ENCODE measurements around the gene TSPAN2. TPM values are rescaled to one million over a fixed set of nuclear protein-coding genes. Genes with fewer than 3 reads are reported as not detected.

TSPAN2 gene
- polyA plus RNA-seq, 1 donor from 2014 or later = 34.4 TPM

DNA sequence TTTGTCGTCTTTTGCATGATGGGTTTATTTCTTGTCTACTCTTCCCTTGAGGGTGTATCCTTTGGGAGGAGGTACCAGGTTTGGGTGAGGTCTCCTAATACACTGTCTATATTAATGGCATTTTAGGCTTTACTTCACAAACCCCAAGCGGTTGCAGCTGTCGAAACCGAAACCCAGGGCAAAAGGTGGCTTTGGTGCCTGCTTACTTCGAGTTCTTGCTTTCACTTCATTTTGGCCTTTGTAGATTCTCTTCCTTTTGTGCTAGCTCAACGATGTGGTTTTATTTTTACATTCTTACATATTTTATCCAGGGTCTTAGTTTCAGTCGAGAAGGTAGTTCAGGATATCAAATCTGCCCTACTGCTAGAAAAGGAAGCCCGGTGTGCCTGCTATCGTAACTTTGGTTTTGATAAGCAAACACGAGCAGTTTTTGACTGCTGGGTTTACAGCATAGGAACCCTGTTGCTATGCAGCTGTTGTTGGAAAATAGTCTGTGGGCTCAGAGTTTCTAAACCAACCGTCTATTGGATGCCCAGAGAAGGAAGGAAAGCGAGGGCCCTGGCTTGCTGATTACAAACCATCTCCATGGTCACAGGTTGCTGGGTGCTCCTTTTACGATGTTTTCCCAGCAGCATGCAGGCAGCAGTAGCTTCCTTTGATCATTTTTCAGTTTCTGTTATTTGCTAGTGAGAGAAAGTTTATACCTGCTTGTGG, 9.8 kb upstream of the TSPAN2 start:
- no peak overlapping the region for H3K9ac ChIP-seq (ENCODE audit: low read length)
- H3K9me2 ChIP-seq (ENCODE audit: insufficient read depth, low read length) = no peaks in the 10 kb centered on the region
- no peaks in the 10 kb centered on the region for H3K36me3 ChIP-seq (ENCODE audit: insufficient read depth, low read length)
- H3K4me3 ChIP-seq (ENCODE audit: low read length) = no peak overlapping the region
- H3K9me3 ChIP-seq (ENCODE audit: low read length) = no peaks in the 10 kb centered on the region
- no peak overlapping the region for H3K4me2 ChIP-seq (ENCODE audit: low read length)
- TF ChIP-seq SMC3 (conservative IDR thresholded peaks at IDR 0.05; ENCODE audit: poor library complexity) (no peak), EZH2 (IDR thresholded peaks at IDR 0.05; ENCODE audit: borderline replicate concordance, insufficient read depth, low read length, poor library complexity, severe bottlenecking) (no peak), EP300 (conservative IDR thresholded peaks at IDR 0.05; ENCODE audit: poor library complexity, severe bottlenecking) (no peak), MXI1 (conservative IDR thresholded peaks at IDR 0.05; ENCODE audit: poor library complexity, severe bottlenecking) (no peak), TAF1 (IDR thresholded peaks at IDR 0.05; ENCODE audit: low read depth) (no peak), RAD21 (conservative IDR thresholded peaks at IDR 0.05) (no peak), POLR2AphosphoS5 (IDR thresholded peaks at IDR 0.05) (no peak)
- TF ChIP-seq, protein P1, sequence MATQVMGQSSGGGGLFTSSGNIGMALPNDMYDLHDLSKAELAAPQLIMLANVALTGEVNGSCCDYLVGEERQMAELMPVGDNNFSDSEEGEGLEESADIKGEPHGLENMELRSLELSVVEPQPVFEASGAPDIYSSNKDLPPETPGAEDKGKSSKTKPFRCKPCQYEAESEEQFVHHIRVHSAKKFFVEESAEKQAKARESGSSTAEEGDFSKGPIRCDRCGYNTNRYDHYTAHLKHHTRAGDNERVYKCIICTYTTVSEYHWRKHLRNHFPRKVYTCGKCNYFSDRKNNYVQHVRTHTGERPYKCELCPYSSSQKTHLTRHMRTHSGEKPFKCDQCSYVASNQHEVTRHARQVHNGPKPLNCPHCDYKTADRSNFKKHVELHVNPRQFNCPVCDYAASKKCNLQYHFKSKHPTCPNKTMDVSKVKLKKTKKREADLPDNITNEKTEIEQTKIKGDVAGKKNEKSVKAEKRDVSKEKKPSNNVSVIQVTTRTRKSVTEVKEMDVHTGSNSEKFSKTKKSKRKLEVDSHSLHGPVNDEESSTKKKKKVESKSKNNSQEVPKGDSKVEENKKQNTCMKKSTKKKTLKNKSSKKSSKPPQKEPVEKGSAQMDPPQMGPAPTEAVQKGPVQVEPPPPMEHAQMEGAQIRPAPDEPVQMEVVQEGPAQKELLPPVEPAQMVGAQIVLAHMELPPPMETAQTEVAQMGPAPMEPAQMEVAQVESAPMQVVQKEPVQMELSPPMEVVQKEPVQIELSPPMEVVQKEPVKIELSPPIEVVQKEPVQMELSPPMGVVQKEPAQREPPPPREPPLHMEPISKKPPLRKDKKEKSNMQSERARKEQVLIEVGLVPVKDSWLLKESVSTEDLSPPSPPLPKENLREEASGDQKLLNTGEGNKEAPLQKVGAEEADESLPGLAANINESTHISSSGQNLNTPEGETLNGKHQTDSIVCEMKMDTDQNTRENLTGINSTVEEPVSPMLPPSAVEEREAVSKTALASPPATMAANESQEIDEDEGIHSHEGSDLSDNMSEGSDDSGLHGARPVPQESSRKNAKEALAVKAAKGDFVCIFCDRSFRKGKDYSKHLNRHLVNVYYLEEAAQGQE (IDR thresholded peaks at IDR 0.05; ENCODE audit: borderline replicate concordance) = no peak
- TF ChIP-seq, protein P2, sequence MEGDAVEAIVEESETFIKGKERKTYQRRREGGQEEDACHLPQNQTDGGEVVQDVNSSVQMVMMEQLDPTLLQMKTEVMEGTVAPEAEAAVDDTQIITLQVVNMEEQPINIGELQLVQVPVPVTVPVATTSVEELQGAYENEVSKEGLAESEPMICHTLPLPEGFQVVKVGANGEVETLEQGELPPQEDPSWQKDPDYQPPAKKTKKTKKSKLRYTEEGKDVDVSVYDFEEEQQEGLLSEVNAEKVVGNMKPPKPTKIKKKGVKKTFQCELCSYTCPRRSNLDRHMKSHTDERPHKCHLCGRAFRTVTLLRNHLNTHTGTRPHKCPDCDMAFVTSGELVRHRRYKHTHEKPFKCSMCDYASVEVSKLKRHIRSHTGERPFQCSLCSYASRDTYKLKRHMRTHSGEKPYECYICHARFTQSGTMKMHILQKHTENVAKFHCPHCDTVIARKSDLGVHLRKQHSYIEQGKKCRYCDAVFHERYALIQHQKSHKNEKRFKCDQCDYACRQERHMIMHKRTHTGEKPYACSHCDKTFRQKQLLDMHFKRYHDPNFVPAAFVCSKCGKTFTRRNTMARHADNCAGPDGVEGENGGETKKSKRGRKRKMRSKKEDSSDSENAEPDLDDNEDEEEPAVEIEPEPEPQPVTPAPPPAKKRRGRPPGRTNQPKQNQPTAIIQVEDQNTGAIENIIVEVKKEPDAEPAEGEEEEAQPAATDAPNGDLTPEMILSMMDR (IDR thresholded peaks at IDR 0.05; ENCODE audit: poor library complexity, severe bottlenecking) = no peak
- no peak overlapping the region for H3K27ac ChIP-seq (ENCODE audit: low read length)
- no peak overlapping the region for H2AFZ ChIP-seq (ENCODE audit: low read depth, low read length)
- H4K20me1 ChIP-seq (ENCODE audit: insufficient read depth) = no peaks in the 10 kb centered on the region
- no peaks in the 10 kb centered on the region for H3F3A ChIP-seq (ENCODE audit: insufficient read depth, low read length, poor library complexity, severe bottlenecking)
- H3K79me2 ChIP-seq (replicated peaks; ENCODE audit: insufficient read depth, low read length) = no peaks in the 10 kb centered on the region
- H3K27me3 ChIP-seq (ENCODE audit: insufficient read depth, low read depth, low read length) = no peaks in the 10 kb centered on the region

DNA sequence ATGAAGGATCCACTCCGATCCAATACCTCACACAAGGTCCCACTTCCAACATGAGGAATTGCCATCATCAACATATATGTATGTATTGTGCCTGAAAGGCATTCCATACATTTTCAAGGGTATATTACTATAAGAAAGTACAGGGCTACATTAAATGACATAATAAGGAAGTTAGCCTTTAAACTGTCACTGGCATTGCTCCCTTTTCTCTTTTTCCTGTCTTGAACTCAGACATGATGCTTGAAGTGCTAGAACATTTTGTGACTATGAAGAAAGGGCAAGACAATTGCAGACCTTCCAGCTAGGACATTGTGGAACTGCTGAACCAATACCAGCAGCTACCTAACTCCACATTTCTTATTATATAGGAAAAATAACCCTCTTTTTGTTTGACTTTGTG, 2.9 kb upstream of the TSPAN2 start:
- Histone ChIP-seq H3K4me3 (ENCODE audit: low read length) (no peak overlapping the region), H3K27me3 (ENCODE audit: insufficient read depth, low read depth, low read length) (peaks cover 3% of the 10 kb centered on the region), H3K9me2 (ENCODE audit: insufficient read depth, low read length) (no peaks in the 10 kb centered on the region), H4K20me1 (ENCODE audit: insufficient read depth) (no peaks in the 10 kb centered on the region), H2AFZ (ENCODE audit: low read depth, low read length) (no peak overlapping the region), H3K9me3 (ENCODE audit: low read length) (no peaks in the 10 kb centered on the region), H3K79me2 (replicated peaks; ENCODE audit: insufficient read depth, low read length) (no peaks in the 10 kb centered on the region), H3K9ac (ENCODE audit: low read length) (no peak overlapping the region), H3K36me3 (ENCODE audit: insufficient read depth, low read length) (no peaks in the 10 kb centered on the region), H3K27ac (ENCODE audit: low read length) (no peak overlapping the region), H3F3A (ENCODE audit: insufficient read depth, low read length, poor library complexity, severe bottlenecking) (no peaks in the 10 kb centered on the region), H3K4me2 (ENCODE audit: low read length) (no peak overlapping the region)
- TF ChIP-seq POLR2AphosphoS5 (IDR thresholded peaks at IDR 0.05) = no peak
- TF ChIP-seq MXI1 (conservative IDR thresholded peaks at IDR 0.05; ENCODE audit: poor library complexity, severe bottlenecking) = no peak
- no peak for TF ChIP-seq TAF1 (IDR thresholded peaks at IDR 0.05; ENCODE audit: low read depth)
- no peak for TF ChIP-seq SMC3 (conservative IDR thresholded peaks at IDR 0.05; ENCODE audit: poor library complexity)
- TF ChIP-seq EP300 (conservative IDR thresholded peaks at IDR 0.05; ENCODE audit: poor library complexity, severe bottlenecking) = no peak
- no peak for TF ChIP-seq EZH2 (IDR thresholded peaks at IDR 0.05; ENCODE audit: borderline replicate concordance, insufficient read depth, low read length, poor library complexity, severe bottlenecking)
- TF ChIP-seq, protein P2 (IDR thresholded peaks at IDR 0.05; ENCODE audit: poor library complexity, severe bottlenecking) = no peak
- TF ChIP-seq RAD21 (conservative IDR thresholded peaks at IDR 0.05) = no peak
- TF ChIP-seq, protein P1 (IDR thresholded peaks at IDR 0.05; ENCODE audit: borderline replicate concordance) = no peak

Measured in neural cell (in vitro differentiated cells).